Thyroid gland (tissue), 4 donors: ENCODE results near the gene RFTN2.

Experiments used
- POLR2A ChIP-seq, 2 donors: fragments of 450-650 bp; IDR thresholded peaks; one replicate each; pipeline ENCODE4 v1.6.1; 2017; ENCODE audit warnings: antibody characterized with exemption in 2 of 2, mild to moderate bottlenecking in 2 of 2, moderate library complexity in 1 of 2
- TF ChIP-seq, protein P1 (sequence below), 6 experiments: fragments of 200-600 bp in 3 of 6; fragments of 450-650 bp in 3 of 6; sonication (generic) in 3 of 6; IDR thresholded peaks; one replicate each; pipeline ENCODE4 v1.5.1; 2016 to 2019; ENCODE audit warnings: antibody characterized with exemption in 6 of 6, mild to moderate bottlenecking in 2 of 6, inconsistent platforms in 1 of 6, moderate library complexity in 1 of 6

- TF ChIP-seq, protein P1, sequence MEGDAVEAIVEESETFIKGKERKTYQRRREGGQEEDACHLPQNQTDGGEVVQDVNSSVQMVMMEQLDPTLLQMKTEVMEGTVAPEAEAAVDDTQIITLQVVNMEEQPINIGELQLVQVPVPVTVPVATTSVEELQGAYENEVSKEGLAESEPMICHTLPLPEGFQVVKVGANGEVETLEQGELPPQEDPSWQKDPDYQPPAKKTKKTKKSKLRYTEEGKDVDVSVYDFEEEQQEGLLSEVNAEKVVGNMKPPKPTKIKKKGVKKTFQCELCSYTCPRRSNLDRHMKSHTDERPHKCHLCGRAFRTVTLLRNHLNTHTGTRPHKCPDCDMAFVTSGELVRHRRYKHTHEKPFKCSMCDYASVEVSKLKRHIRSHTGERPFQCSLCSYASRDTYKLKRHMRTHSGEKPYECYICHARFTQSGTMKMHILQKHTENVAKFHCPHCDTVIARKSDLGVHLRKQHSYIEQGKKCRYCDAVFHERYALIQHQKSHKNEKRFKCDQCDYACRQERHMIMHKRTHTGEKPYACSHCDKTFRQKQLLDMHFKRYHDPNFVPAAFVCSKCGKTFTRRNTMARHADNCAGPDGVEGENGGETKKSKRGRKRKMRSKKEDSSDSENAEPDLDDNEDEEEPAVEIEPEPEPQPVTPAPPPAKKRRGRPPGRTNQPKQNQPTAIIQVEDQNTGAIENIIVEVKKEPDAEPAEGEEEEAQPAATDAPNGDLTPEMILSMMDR (IDR thresholded peaks at IDR 0.05): no peak
- no peak for TF ChIP-seq POLR2A (IDR thresholded peaks at IDR 0.05)
Measured at GRCh38 chr2:197661626-197662025, 13.8 kb downstream of the RFTN2 start.
